A673 (cell line): ENCODE measurements around the gene CDC42BPB. TPM values are rescaled to one million over a fixed set of nuclear protein-coding genes. Genes with fewer than 3 reads are reported as not detected.

Source experiments
- BruUV-seq: library from RNA; stranded (reverse); fragments of 400-500 nt; replicated peaks from 2 replicates; lab custom pipeline; 2021; lab: Mats Ljungman, UMichigan
- CTCF ChIA-PET: fragments of 300-600 bp; sonication (Branson Sonifier 250); formaldehyde crosslinking; loops from one replicate; lab custom pipeline; 2022; ENCODE audit warnings: antibody characterized with exemption; lab: Charles Lee
- POLR2A ChIA-PET: fragments of 300-600 bp; sonication (Branson Sonifier 250); formaldehyde crosslinking; loops from one replicate; lab custom pipeline; 2022; ENCODE audit warnings: antibody characterized with exemption; ENCODE audit not compliant: low non-redundant PET; lab: Charles Lee
- DNase-seq: peaks from one replicate; pipeline ENCODE4 v3.0.0-alpha.2; 2015; ENCODE audit warnings: low spot score
- H3K27ac ChIP-seq: fragments of 200-600 bp; sonication (generic); 2 replicates; pipeline ENCODE4 v1.5.1; 2016; ENCODE audit warnings: mixed run types, low read depth, mild to moderate bottlenecking, mixed read lengths, antibody characterized with exemption, low read length; ENCODE audit not compliant: poor library complexity, severe bottlenecking
- H3K27me3 ChIP-seq: fragments of 200-600 bp; sonication (generic); replicated peaks from 2 replicates; pipeline ENCODE4 v1.6.1; 2017; ENCODE audit warnings: mixed run types, low read depth, mild to moderate bottlenecking, mixed read lengths, antibody characterized with exemption, low read length; ENCODE audit not compliant: insufficient read depth, poor library complexity
- H3K36me3 ChIP-seq: fragments of 200-600 bp; sonication (generic); 2 replicates; pipeline ENCODE4 v1.6.1; 2016; ENCODE audit warnings: mixed run types, mild to moderate bottlenecking, mixed read lengths, antibody characterized with exemption, low read length; ENCODE audit not compliant: insufficient read depth, poor library complexity, severe bottlenecking
- H3K4me1 ChIP-seq: fragments of 200-600 bp; sonication (generic); 2 replicates; pipeline ENCODE4 v1.6.1; 2017; ENCODE audit warnings: mixed run types, mild to moderate bottlenecking, mixed read lengths, antibody characterized with exemption, low read length; ENCODE audit not compliant: insufficient read depth, poor library complexity, severe bottlenecking
- H3K4me3 ChIP-seq: fragments of 200-600 bp; sonication (generic); 2 replicates; pipeline ENCODE4 v1.5.1; 2016; ENCODE audit warnings: low read depth, mixed run types, mild to moderate bottlenecking, mixed read lengths, low read length; ENCODE audit not compliant: poor library complexity, severe bottlenecking
- H3K9me3 ChIP-seq: fragments of 200-600 bp; sonication (generic); 2 replicates; pipeline ENCODE4 v1.6.1; 2016; ENCODE audit warnings: mixed run types, low read depth, mild to moderate bottlenecking, mixed read lengths, antibody characterized with exemption, low read length; ENCODE audit not compliant: poor library complexity, severe bottlenecking
- EZH2 ChIP-seq: fragments of 200-600 bp; sonication (generic); IDR thresholded peaks from 2 replicates; pipeline ENCODE4 v1.6.1; 2017; ENCODE audit warnings: borderline replicate concordance, low read depth, mild to moderate bottlenecking, mixed read lengths, antibody characterized with exemption, low read length; ENCODE audit not compliant: poor library complexity, severe bottlenecking
- intact Hi-C: fragments of 100-400 bp; cut with micrococcal nuclease; formaldehyde crosslinking; loops from one replicate; pipeline ENCODE4 v1.10.0; 2022; ENCODE audit not compliant: unreplicated experiment
- total RNA-seq: library from RNA; stranded (reverse); gene quantifications from 2 replicates; pipeline ENCODE4 v1.2.3, GENCODE V29; 2021
- TF ChIP-seq, protein P1 (sequence below): fragments of 300-800, 200-600 bp; sonication (generic); conservative IDR thresholded peaks from 2 replicates; pipeline ENCODE4 v1.5.1; 2017; ENCODE audit warnings: low read depth, mild to moderate bottlenecking, antibody characterized with exemption, low read length, moderate library complexity, mixed read lengths

Gene CDC42BPB
- total RNA-seq, 1 experiment from 2014 or later: 103 TPM

- Histone ChIP-seq H3K9me3 (no peaks in the 10 kb centered on the region), H3K36me3 (peaks cover 13% of the 10 kb centered on the region), H3K4me3 (no peak overlapping the region), H3K27ac (no peak overlapping the region), H3K4me1 (no peaks in the 10 kb centered on the region), H3K27me3 (no peaks in the 10 kb centered on the region)
- no TSS peak for BruUV-seq
- intact Hi-C loops: no loop called here
- CTCF ChIA-PET: no interaction called here
- TF ChIP-seq EZH2: no peak
- TF ChIP-seq, protein P1, sequence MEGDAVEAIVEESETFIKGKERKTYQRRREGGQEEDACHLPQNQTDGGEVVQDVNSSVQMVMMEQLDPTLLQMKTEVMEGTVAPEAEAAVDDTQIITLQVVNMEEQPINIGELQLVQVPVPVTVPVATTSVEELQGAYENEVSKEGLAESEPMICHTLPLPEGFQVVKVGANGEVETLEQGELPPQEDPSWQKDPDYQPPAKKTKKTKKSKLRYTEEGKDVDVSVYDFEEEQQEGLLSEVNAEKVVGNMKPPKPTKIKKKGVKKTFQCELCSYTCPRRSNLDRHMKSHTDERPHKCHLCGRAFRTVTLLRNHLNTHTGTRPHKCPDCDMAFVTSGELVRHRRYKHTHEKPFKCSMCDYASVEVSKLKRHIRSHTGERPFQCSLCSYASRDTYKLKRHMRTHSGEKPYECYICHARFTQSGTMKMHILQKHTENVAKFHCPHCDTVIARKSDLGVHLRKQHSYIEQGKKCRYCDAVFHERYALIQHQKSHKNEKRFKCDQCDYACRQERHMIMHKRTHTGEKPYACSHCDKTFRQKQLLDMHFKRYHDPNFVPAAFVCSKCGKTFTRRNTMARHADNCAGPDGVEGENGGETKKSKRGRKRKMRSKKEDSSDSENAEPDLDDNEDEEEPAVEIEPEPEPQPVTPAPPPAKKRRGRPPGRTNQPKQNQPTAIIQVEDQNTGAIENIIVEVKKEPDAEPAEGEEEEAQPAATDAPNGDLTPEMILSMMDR: no peak
- DNase-seq: no peak
- POLR2A ChIA-PET: no interaction called here
These were observed 171.5 kb downstream of the CDC42BPB start for GRCh38 chr14:102885737-102886447.

DNA sequence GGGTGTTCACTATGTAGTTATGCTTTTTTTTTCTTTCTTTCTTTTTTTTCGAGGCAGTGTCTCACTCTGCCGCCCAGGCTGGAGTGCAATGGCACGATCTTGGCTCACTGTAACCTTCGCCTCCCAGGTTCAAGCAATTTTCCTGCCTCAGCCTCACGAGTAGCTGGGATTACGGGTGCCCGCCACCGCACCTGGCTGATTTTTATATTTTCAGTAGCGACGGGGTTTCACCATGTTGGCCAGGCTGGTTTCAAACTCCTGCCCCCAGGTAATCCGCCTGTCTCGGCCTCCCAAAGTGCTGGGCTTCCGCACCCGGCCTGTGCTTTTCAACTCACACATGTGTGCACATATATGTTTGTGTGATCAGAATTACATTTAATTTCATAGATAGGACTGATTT, 173.8 kb downstream of the CDC42BPB start:
- POLR2A ChIA-PET: no interaction called here
- CTCF ChIA-PET: no interaction called here
- Histone ChIP-seq H3K36me3 (peaks cover 13% of the 10 kb centered on the region), H3K27me3 (no peaks in the 10 kb centered on the region), H3K27ac (no peak overlapping the region), H3K4me3 (no peak overlapping the region), H3K9me3 (no peaks in the 10 kb centered on the region), H3K4me1 (no peaks in the 10 kb centered on the region)
- intact Hi-C loops: no loop called here
- TF ChIP-seq, protein P1: no peak
- no peak for TF ChIP-seq EZH2
- no TSS peak for BruUV-seq
- DNase-seq: no peak

DNA sequence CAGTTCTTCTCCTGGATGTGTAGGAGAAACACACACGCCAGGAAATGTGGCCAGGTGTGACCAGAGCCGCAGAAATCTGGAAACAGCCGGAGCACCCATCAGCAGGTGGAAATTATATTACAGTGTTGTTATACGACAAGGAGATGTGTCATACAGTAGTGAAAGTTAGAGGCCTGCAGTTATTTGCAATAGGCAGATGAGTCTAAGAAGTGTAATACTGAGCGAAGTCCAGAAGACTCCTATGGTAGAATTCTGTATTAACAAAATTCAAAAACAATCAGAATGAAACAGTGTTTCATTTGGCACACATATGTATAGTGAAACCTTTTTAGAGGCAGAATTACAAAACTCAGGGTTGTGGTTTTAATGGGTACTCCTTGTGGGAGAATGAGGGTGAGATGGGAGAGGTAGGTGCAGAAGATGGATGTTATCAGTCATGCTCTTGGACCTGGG, 174.2 kb downstream of the CDC42BPB start:
- intact Hi-C loops: no loop called here
- Histone ChIP-seq H3K4me3 (no peak overlapping the region), H3K36me3 (peaks cover 13% of the 10 kb centered on the region), H3K4me1 (no peaks in the 10 kb centered on the region), H3K27me3 (no peaks in the 10 kb centered on the region), H3K27ac (no peak overlapping the region), H3K9me3 (no peaks in the 10 kb centered on the region)
- TF ChIP-seq, protein P1: no peak
- TF ChIP-seq EZH2: no peak
- no peak for DNase-seq
- CTCF ChIA-PET: no interaction called here
- POLR2A ChIA-PET: no interaction called here
- no TSS peak for BruUV-seq

Other genes starting within 250 kb of the CDC42BPB start
- 5.6 and 6.7 TPM in 2 replicates for gene AMN, start 134.9 kb downstream of the CDC42BPB start, total RNA-seq
- 0.99 and 2.3 TPM in 2 replicates for gene LBHD2, start 26.7 kb upstream of the CDC42BPB start, total RNA-seq
- gene EXOC3L4, start 37.2 kb upstream of the CDC42BPB start, total RNA-seq: not detected in 2 replicates
- gene TNFAIP2, start 65.9 kb upstream of the CDC42BPB start, total RNA-seq: 5.5 and 7.0 TPM in 2 replicates